GM19438 (cell line): ENCODE measurements around the gene CXCL10.

Source experiments
- ATAC-seq: cut with Tn5 transposase; IDR thresholded peaks from one replicate; pipeline ENCODE4 v1.9.1; 2021; ENCODE audit warnings: low read depth; ENCODE audit not compliant: unreplicated experiment

The CXCL10 gene

GRCh38 chr4:75997946-75998345, 25.4 kb downstream of the CXCL10 start:
- ATAC-seq = no peak

- ATAC-seq = no peak
These were observed 26.2 kb downstream of the CXCL10 start for GRCh38 chr4:75997081-75997480.

GRCh38 chr4:75995727-75996126, 27.6 kb downstream of the CXCL10 start:
- ATAC-seq = no peak

GRCh38 chr4:75992462-75992861, 30.8 kb downstream of the CXCL10 start:
- no peak for ATAC-seq

GRCh38 chr4:75989846-75990528, 33.3 kb downstream of the CXCL10 start:
- no peak for ATAC-seq

GRCh38 chr4:75985116-75985515, 38.2 kb downstream of the CXCL10 start:
- no peak for ATAC-seq

- no peak for ATAC-seq
These were observed 42.7 kb downstream of the CXCL10 start for GRCh38 chr4:75980576-75980975.

GRCh38 chr4:75976177-75976576, 47.1 kb downstream of the CXCL10 start:
- no peak for ATAC-seq

- ATAC-seq = no peak
These were observed 49.5 kb downstream of the CXCL10 start for GRCh38 chr4:75973766-75974165.
